ENCODE results near the gene LETM1. TPM values are rescaled to one million over a fixed set of nuclear protein-coding genes. Genes with fewer than 3 reads are reported as not detected.

LETM1 gene
- total and polyA plus RNA-seq, 2 of the 13 experiments (the other 11 are each of a cell fraction or from before 2014, with no cell fraction given), result 9.7 to 41.6 TPM

GRCh38 chr4:1765409-1766072 is 90.4 kb downstream of the LETM1 start (continued):
- TF ChIP-seq POLR2AphosphoS2 (IDR thresholded peaks at IDR 0.05; ENCODE audit: low read depth, low read length) (no peak), TCF7L2 (IDR thresholded peaks at IDR 0.05; ENCODE audit: low read depth, low read length) (no peak), MIER3 (CRISPR knock-in tag; IDR thresholded peaks at IDR 0.05; ENCODE audit: borderline replicate concordance) (no peak), ZNF484 (CRISPR knock-in tag; IDR thresholded peaks at IDR 0.05; ENCODE audit: borderline replicate concordance, low read depth) (no peak), TFE3 (CRISPR knock-in tag; IDR thresholded peaks at IDR 0.05) (0 out of 2 replicates have a peak, but pooled peaks have one; percentile 24), ZNF558 (CRISPR knock-in tag; IDR thresholded peaks at IDR 0.05; ENCODE audit: borderline replicate concordance) (no peak), KAT8 (CRISPR knock-in tag; IDR thresholded peaks at IDR 0.05) (no peak), TRIM22 (IDR thresholded peaks at IDR 0.05) (no peak), ZSCAN29 (CRISPR knock-in tag; conservative IDR thresholded peaks at IDR 0.05) (no peak), ZNF263 (CRISPR knock-in tag; IDR thresholded peaks at IDR 0.05) (peak; percentile 99), RARA (CRISPR knock-in tag; IDR thresholded peaks at IDR 0.05) (0 out of 2 replicates have a peak, but pooled peaks have one; percentile 19), NFIB (CRISPR knock-in tag; IDR thresholded peaks at IDR 0.05; ENCODE audit: borderline replicate concordance) (no peak), ZBTB20 (CRISPR knock-in tag; IDR thresholded peaks at IDR 0.05; ENCODE audit: borderline replicate concordance, low read depth) (no peak), KLF12 (CRISPR knock-in tag; IDR thresholded peaks at IDR 0.05; ENCODE audit: borderline replicate concordance) (no peak), IKZF4 (CRISPR knock-in tag; IDR thresholded peaks at IDR 0.05; ENCODE audit: borderline replicate concordance, low read depth, not compliant biosample characterization) (peak; percentile 41), KMT2B (CRISPR knock-in tag; IDR thresholded peaks at IDR 0.05) (no peak), ZNF598 (CRISPR knock-in tag; IDR thresholded peaks at IDR 0.05; ENCODE audit: borderline replicate concordance) (0 out of 2 replicates have a peak, but pooled peaks have one; percentile 34), ZIK1 (CRISPR knock-in tag; IDR thresholded peaks at IDR 0.05; ENCODE audit: borderline replicate concordance, low read depth) (no peak), NONO (IDR thresholded peaks at IDR 0.05) (no peak), NONO (CRISPR knock-in tag; conservative IDR thresholded peaks at IDR 0.05) (peak; percentile 72; the same call in 1 of the 2 replicates), HDAC2 (CRISPR knock-in tag; IDR thresholded peaks at IDR 0.05) (peak; percentile 33; the same call in 1 of the 2 replicates)
- TF ChIP-seq, protein P1, sequence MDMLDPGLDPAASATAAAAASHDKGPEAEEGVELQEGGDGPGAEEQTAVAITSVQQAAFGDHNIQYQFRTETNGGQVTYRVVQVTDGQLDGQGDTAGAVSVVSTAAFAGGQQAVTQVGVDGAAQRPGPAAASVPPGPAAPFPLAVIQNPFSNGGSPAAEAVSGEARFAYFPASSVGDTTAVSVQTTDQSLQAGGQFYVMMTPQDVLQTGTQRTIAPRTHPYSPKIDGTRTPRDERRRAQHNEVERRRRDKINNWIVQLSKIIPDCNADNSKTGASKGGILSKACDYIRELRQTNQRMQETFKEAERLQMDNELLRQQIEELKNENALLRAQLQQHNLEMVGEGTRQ (IDR thresholded peaks at IDR 0.05; ENCODE audit: low read depth, low read length), result peak; percentile 78
- TF ChIP-seq, protein P1 (CRISPR knock-in tag; IDR thresholded peaks at IDR 0.05; ENCODE audit: borderline replicate concordance), result 0 out of 2 replicates have a peak, but pooled peaks have one; percentile 65
- TF ChIP-seq, protein P2, sequence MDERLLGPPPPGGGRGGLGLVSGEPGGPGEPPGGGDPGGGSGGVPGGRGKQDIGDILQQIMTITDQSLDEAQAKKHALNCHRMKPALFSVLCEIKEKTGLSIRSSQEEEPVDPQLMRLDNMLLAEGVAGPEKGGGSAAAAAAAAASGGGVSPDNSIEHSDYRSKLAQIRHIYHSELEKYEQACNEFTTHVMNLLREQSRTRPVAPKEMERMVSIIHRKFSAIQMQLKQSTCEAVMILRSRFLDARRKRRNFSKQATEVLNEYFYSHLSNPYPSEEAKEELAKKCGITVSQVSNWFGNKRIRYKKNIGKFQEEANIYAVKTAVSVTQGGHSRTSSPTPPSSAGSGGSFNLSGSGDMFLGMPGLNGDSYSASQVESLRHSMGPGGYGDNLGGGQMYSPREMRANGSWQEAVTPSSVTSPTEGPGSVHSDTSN (CRISPR knock-in tag; IDR thresholded peaks at IDR 0.05), result no peak
